Measurements from ENCODE around the gene POLR1H. TPM values are rescaled to one million over a fixed set of nuclear protein-coding genes. Genes with fewer than 3 reads are reported as not detected.

The POLR1H gene
- total and polyA plus RNA-seq, 9 donors, result 23.1 to 46.6 (median 28.3) TPM

DNA sequence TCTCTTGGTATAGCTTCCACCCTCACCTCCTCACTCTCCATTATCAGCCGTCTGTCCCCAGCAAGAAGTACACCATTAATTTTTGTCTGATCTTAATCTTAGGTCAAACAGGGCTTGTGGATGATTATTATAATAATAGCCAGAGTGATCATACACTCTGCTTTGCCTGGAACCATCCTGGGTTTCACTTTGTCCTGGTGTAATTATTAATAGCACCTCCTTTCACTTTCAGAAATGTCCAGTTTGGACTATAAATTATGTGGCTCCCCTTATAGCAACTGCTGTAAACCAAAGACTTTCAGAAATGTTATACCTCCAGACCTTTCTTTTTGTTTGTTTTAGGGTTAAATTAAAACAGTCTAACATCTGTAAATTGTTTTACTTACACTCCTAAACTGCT, 52.8 kb downstream of the POLR1H start:
- intact Hi-C loops (cut with DNase I), result no loop called here

More for the DNA sequence above, 52.8 kb downstream of the POLR1H start:
- Histone ChIP-seq H3K36me3 (no peaks in the 10 kb centered on the region), H3K9me3 (no peaks in the 10 kb centered on the region), H3K27ac (no peak overlapping the region), H3K4me1 (ENCODE audit: insufficient read depth) (no peaks in the 10 kb centered on the region), H3K4me3 (no peak overlapping the region), H3K27me3 (no peaks in the 10 kb centered on the region)
- 54 to 73% (median 57%) methylated on average over 1 of the region's 1 CpG for WGBS, 3 donors
- DNase-seq, result no peak
- no peak for TF ChIP-seq CTCF (IDR thresholded peaks at IDR 0.05)
- no peak for TF ChIP-seq EP300 (IDR thresholded peaks at IDR 0.05)
- no peak for TF ChIP-seq POLR2A (IDR thresholded peaks at IDR 0.05)

Small RNA genes lying within 50 kb of the gene (small RNA-seq; reads per million reads assigned to genes)
- gene RF02218, result not detected
- gene RF02219, result not detected
- not detected for gene RF02220

Other genes with a start within 250 kb of the POLR1H start
- gene HLA-G, start 233.4 kb upstream of the POLR1H start, total RNA-seq, result 1 to 10 TPM in 1 of 7 donors, under 1 TPM in 3, not detected in 3; 0.23 to 1.1 (median 0.43) TPM
- gene HLA-G, start 233.4 kb upstream of the POLR1H start, polyA plus RNA-seq, result under 1 TPM; 0.06 to 0.23 TPM
- 100 to 1,000 TPM; 269 to 430 (median 310) TPM for gene HLA-A, start 118.7 kb upstream of the POLR1H start, total RNA-seq
- gene HLA-A, start 118.7 kb upstream of the POLR1H start, polyA plus RNA-seq, result 100 to 1,000 TPM; 511 to 543 TPM
- 10 to 100 TPM; 27.8 to 50.8 (median 43.2) TPM for gene PPP1R11, start 5.9 kb downstream of the POLR1H start, total RNA-seq
- gene PPP1R11, start 5.9 kb downstream of the POLR1H start, polyA plus RNA-seq, result 100 to 1,000 TPM in 1 of 2 donors, 10 to 100 TPM in 1; 48.6 to 114 TPM
- gene RNF39, start 14.5 kb downstream of the POLR1H start, total RNA-seq, result 1 to 10 TPM in 3 of 7 donors, under 1 TPM in 3, not detected in 1; 0.28 to 3.1 (median 0.97) TPM
- gene RNF39, start 14.5 kb downstream of the POLR1H start, polyA plus RNA-seq, result 1 to 10 TPM in 1 of 2 donors, under 1 TPM in 1; 0.57 to 1.1 TPM
- not detected for gene TRIM31, start 51.8 kb downstream of the POLR1H start, total RNA-seq
- gene TRIM31, start 51.8 kb downstream of the POLR1H start, polyA plus RNA-seq, result not detected
- gene TRIM40, start 74.9 kb downstream of the POLR1H start, total RNA-seq, result not detected
- gene TRIM40, start 74.9 kb downstream of the POLR1H start, polyA plus RNA-seq, result not detected
- gene TRIM10, start 99.9 kb downstream of the POLR1H start, total RNA-seq, result under 1 TPM in 1 of 7 donors, not detected in 6; 0.10 TPM
- gene TRIM10, start 99.9 kb downstream of the POLR1H start, polyA plus RNA-seq, result not detected
- under 1 TPM in 1 of 7 donors, not detected in 6; 0.72 TPM for gene TRIM15, start 102.3 kb downstream of the POLR1H start, total RNA-seq
- not detected for gene TRIM15, start 102.3 kb downstream of the POLR1H start, polyA plus RNA-seq
- gene TRIM26, start 152.1 kb downstream of the POLR1H start, total RNA-seq, result 10 to 100 TPM; 15.3 to 35.8 (median 29.0) TPM
- 10 to 100 TPM; 19.9 to 34.4 TPM for gene TRIM26, start 152.1 kb downstream of the POLR1H start, polyA plus RNA-seq